ENCODE data around the gene SDC1. TPM values are rescaled to one million over a fixed set of nuclear protein-coding genes. Genes with fewer than 3 reads are reported as not detected.
A peak's percentile ranks its signal among the peaks of the same experiment; 100 is the strongest.

Gene SDC1
- total RNA-seq, 1 donor from 2014 or later, result 74.3 TPM

DNA sequence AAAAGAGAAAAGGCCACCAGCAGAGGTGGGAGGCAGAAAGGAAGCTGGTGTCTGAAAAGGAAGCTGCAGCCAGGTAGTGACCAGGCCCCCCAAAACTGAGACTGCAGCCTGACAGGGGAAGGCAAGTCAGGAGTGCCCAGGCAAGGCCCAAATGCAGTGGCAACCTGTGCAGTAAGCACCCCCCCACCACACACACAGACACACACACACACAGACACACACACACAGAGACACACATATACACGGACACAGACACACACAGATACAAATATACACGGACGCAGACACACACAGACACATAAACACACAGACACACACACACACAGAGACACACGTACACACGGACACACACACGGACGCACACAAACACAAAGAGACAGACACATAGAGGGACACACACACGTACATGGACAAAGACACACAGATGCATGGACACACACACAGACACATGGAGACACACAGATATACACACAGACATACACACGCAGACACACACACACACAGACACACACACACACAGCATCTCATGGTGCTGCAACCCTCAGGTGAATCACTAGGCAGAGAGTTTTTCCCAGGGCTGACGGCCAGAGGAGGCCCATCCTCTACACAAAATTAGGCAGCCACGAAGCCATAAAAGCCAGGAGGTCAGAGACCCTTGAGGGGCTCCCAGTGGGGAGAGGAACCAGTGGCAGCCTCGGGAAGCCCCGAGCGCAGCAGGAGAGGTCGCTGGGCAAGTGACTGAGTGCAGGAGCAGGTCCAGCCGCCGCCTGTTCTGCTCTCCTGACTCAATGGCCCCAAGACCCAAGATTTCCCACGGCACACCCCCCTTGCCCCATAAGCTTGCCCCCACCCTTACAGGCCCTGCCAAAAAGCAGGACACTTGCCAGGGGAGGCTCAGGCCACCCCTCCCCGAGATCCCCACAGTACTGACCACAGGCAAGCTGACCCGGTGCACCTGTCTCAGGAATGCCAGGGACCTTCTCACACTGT, 6.3 kb downstream of the SDC1 start:
- Histone ChIP-seq H3K4me3 (ENCODE audit: insufficient read depth, low read depth, low read length) (no peak overlapping the region), H3K27ac (ENCODE audit: low read depth, low read length) (no peak overlapping the region), H4K20me1 (ENCODE audit: insufficient read depth, low read length) (peaks cover 20% of the 10 kb centered on the region), H3K4me2 (ENCODE audit: low read length) (no peak overlapping the region), H3K79me2 (ENCODE audit: insufficient read depth, low read length) (peaks cover 79% of the 10 kb centered on the region), H3K9ac (ENCODE audit: low read length) (no peak overlapping the region), H3K4me1 (ENCODE audit: insufficient read depth, low read length) (peaks cover 26% of the 10 kb centered on the region), H3K36me3 (ENCODE audit: insufficient read depth, low read length) (no peaks in the 10 kb centered on the region), H3K9me3 (ENCODE audit: insufficient read depth, low read depth, low read length) (no peaks in the 10 kb centered on the region), H3K27me3 (ENCODE audit: insufficient read depth, low read length) (no peaks in the 10 kb centered on the region), H2AFZ (ENCODE audit: low read depth, low read length) (no peak overlapping the region)
- H3K4me3 Mint-ChIP-seq (ENCODE audit: unreplicated experiment), result no peak overlapping the region
- FAIRE-seq (no peak), DNase-seq (ENCODE audit: low read depth) (no peak)
- peaks cover 6% of the 10 kb centered on the region for H3K36me3 Mint-ChIP-seq (ENCODE audit: low read depth, unreplicated experiment)
- peaks cover 3% of the 10 kb centered on the region for H3K27me3 Mint-ChIP-seq (ENCODE audit: low read depth, unreplicated experiment)
- peaks cover 21% of the 10 kb centered on the region for H3K4me1 Mint-ChIP-seq (ENCODE audit: low read depth, unreplicated experiment)
- no peaks in the 10 kb centered on the region for H3K9me3 Mint-ChIP-seq (ENCODE audit: unreplicated experiment)
- no peak for TF ChIP-seq EZH2 (IDR thresholded peaks at IDR 0.05; ENCODE audit: insufficient read depth, low read length)
- no peak overlapping the region for H3K27ac Mint-ChIP-seq (ENCODE audit: unreplicated experiment)

DNA sequence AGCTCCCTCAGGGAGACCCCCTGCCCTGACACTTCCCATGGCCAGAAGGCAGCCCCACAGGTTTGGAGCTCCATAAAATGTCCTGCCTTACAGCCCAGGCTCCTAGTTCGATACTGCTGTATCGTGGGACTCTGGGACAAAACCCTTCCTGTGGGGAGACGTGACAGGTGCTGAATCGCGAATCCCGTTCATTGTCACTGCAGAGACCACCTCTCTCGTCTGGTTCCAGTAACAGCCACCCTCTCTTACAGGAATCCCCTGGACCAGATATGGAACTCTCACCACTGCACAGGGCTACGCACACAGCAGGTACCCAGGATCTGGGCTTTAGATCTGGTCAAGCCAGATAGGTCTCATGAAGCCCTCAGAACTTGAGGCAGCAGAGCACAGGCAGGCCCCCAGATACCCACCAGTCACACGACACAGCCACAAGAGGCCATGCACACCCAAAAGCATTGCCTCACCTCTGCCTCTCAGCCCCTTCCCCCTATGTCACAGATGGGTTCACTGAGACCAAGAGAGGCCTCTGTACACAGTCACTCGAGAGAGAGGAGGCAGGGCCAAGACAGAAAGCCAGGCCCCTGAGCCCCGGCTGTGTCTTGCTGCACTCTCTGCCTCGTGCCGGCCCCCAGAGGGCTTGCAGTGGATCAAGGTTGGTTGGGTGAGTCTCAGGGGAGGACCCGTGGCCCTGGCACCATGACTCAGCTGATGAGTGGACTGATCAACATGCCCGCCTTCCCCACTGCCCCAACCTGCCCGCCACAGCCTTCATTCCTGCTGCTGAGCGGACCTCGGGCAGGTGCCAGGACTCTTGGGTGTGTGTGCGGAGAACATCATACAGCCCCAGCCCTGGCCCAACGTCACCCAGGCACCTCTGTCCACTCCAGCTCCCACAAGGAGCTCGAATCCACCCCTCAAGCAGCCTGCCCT, 7.6 kb downstream of the SDC1 start:
- Histone ChIP-seq H3K4me2 (ENCODE audit: low read length) (no peak overlapping the region), H3K79me2 (ENCODE audit: insufficient read depth, low read length) (peaks cover 80% of the 10 kb centered on the region), H3K4me1 (ENCODE audit: insufficient read depth, low read length) (peaks cover 25% of the 10 kb centered on the region), H2AFZ (ENCODE audit: low read depth, low read length) (no peak overlapping the region), H3K36me3 (ENCODE audit: insufficient read depth, low read length) (no peaks in the 10 kb centered on the region), H3K9ac (ENCODE audit: low read length) (no peak overlapping the region), H3K4me3 (ENCODE audit: insufficient read depth, low read depth, low read length) (no peak overlapping the region), H4K20me1 (ENCODE audit: insufficient read depth, low read length) (peaks cover 26% of the 10 kb centered on the region), H3K9me3 (ENCODE audit: insufficient read depth, low read depth, low read length) (no peaks in the 10 kb centered on the region), H3K27me3 (ENCODE audit: insufficient read depth, low read length) (no peaks in the 10 kb centered on the region), H3K27ac (ENCODE audit: low read depth, low read length) (no peak overlapping the region)
- H3K27me3 Mint-ChIP-seq (ENCODE audit: low read depth, unreplicated experiment), result peaks cover 3% of the 10 kb centered on the region
- H3K9me3 Mint-ChIP-seq (ENCODE audit: unreplicated experiment), result no peaks in the 10 kb centered on the region
- peaks cover 16% of the 10 kb centered on the region for H3K4me1 Mint-ChIP-seq (ENCODE audit: low read depth, unreplicated experiment)
- TF ChIP-seq, protein P1, sequence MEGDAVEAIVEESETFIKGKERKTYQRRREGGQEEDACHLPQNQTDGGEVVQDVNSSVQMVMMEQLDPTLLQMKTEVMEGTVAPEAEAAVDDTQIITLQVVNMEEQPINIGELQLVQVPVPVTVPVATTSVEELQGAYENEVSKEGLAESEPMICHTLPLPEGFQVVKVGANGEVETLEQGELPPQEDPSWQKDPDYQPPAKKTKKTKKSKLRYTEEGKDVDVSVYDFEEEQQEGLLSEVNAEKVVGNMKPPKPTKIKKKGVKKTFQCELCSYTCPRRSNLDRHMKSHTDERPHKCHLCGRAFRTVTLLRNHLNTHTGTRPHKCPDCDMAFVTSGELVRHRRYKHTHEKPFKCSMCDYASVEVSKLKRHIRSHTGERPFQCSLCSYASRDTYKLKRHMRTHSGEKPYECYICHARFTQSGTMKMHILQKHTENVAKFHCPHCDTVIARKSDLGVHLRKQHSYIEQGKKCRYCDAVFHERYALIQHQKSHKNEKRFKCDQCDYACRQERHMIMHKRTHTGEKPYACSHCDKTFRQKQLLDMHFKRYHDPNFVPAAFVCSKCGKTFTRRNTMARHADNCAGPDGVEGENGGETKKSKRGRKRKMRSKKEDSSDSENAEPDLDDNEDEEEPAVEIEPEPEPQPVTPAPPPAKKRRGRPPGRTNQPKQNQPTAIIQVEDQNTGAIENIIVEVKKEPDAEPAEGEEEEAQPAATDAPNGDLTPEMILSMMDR (IDR thresholded peaks at IDR 0.05; ENCODE audit: insufficient read depth, low read depth, low read length), result no peak
- TF ChIP-seq EZH2 (IDR thresholded peaks at IDR 0.05; ENCODE audit: insufficient read depth, low read length), result no peak
- no peak overlapping the region for H3K4me3 Mint-ChIP-seq (ENCODE audit: unreplicated experiment)
- DNase-seq (ENCODE audit: low read depth) (peak; percentile 30), FAIRE-seq (no peak)
- H3K27ac Mint-ChIP-seq (ENCODE audit: unreplicated experiment), result peak overlapping the region; percentile 8
- peaks cover 6% of the 10 kb centered on the region for H3K36me3 Mint-ChIP-seq (ENCODE audit: low read depth, unreplicated experiment)

Data from astrocyte (in vitro differentiated cells and primary cell).